Kidney (tissue), 14 donors: Measurements from ENCODE around the gene GPC5. TPM values are rescaled to one million over a fixed set of nuclear protein-coding genes. Genes with fewer than 3 reads are reported as not detected.
A peak's percentile ranks its signal among the peaks of the same experiment; 100 is the strongest.

Experiments used
- DNase-seq, 5 donors: peaks; one replicate each; pipeline ENCODE4 v3.0.0-alpha.2; 2013 to 2020
- FAIRE-seq: peaks from 2 replicates; lab custom pipeline; 2012; peaks lifted over from hg19 to GRCh38; lab: Jason Lieb, UNC
- H3K27ac ChIP-seq, 2 donors: one replicate each; pipeline ENCODE4 v1.7.0; 2013; ENCODE audit warnings: low read depth in 2 of 2, low read length in 2 of 2, inconsistent platforms in 1 of 2
- H3K27me3 ChIP-seq: one replicate; pipeline ENCODE4 v1.7.1; 2013; ENCODE audit warnings: low read length, inconsistent platforms; ENCODE audit not compliant: control insufficient read depth, insufficient read depth
- H3K36me3 ChIP-seq, 3 donors: one replicate each; pipeline versions ENCODE4 v1.7.0 to v1.7.1; 2013; ENCODE audit warnings: low read length in 3 of 3, control low read depth in 1 of 3, inconsistent platforms in 1 of 3; ENCODE audit not compliant: insufficient read depth in 3 of 3, control insufficient read depth in 2 of 3
- H3K4me1 ChIP-seq, 3 donors: one replicate each; pipeline versions ENCODE4 v1.7.0 to v1.7.1; 2013; ENCODE audit warnings: low read length in 3 of 3, inconsistent platforms in 1 of 3, low read depth in 1 of 3; ENCODE audit not compliant: control insufficient read depth in 2 of 3, insufficient read depth in 2 of 3
- H3K4me3 ChIP-seq, 3 donors: one replicate each; pipeline versions ENCODE4 v1.7.0 to v1.8.1; 2013; ENCODE audit warnings: low read length in 3 of 3, control low read depth in 1 of 3, inconsistent platforms in 1 of 3
- H3K9ac ChIP-seq, 3 donors: one replicate each; pipeline versions ENCODE4 v1.7.0 to v1.7.1; 2013; ENCODE audit warnings: low read length in 3 of 3, control low read depth in 1 of 3, inconsistent platforms in 1 of 3
- H3K9me3 ChIP-seq, 3 donors: one replicate each; pipeline versions ENCODE4 v1.7.0 to v1.7.1; 2013; ENCODE audit warnings: low read length in 3 of 3, control low read depth in 1 of 3, inconsistent platforms in 1 of 3; ENCODE audit not compliant: control insufficient read depth in 2 of 3, insufficient read depth in 1 of 3
- intact Hi-C: fragments of 100-400 bp; cut with DNase I; formaldehyde crosslinking; loops from one replicate; pipeline ENCODE4 v1.11.1; 2022
- polyA plus RNA-seq: library from polyadenylated mRNA; stranded (reverse); fragments of 350-450 nt; fragmentation: Illumina TruSeq; extraction: RNeasy Lipid Tissue Mini Kit (QIAGEN cat#74804); gene quantifications from one replicate; pipeline ENCODE4 v1.2.3, GENCODE V29; 2014; ENCODE audit warnings: low read depth, low replicate concordance; ENCODE audit not compliant: insufficient read depth
- total RNA-seq: library from RNA; stranded (reverse); fragmentation: NEBNext Ultra II Directional; extraction: Animal tissue kit (Norgen Biotek cat#: 25700); gene quantifications from one replicate; pipeline ENCODE4 v1.2.1, GENCODE V29; 2021
- TF ChIP-seq, protein P1 (sequence below): IDR thresholded peaks from 3 replicates; pipeline ENCODE4 v1.5.1; 2012; ENCODE audit warnings: mild to moderate bottlenecking, moderate library complexity, borderline replicate concordance; ENCODE audit not compliant: insufficient read depth; ENCODE audit errors: extremely low read depth
- donor health status: control.
- donor health status: control.
- donor health status: control.
- donor health status: control.
- donor health status: control.
- donor health status: DM: yes; HTN: yes; CAD: no.
- donor health status: Normal renal cell carcinoma (clear cell type).

The GPC5 gene
- total and polyA plus RNA-seq, 2 donors from 2014 or later = 0.47 to 6.8 TPM

DNA sequence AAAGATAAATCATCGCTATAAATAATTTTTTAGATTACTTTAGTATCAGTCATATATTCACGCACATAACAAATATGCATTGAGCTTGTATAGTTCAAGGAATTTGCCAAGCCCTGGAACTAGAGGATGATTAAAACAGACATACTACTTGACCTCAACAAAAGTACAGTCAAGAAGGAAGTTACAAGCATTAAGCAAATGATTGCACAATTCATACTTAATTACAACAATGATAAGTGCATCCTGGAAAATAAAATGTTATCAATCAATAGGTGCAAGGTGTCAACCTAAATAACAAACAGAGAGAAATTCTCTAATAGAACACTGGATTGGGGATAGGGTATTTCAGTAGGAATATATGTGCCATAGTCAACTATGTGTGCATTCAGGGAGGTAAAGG, 491.2 kb downstream of the GPC5 start:
- no peak for FAIRE-seq
- intact Hi-C loops = no loop called here

DNA sequence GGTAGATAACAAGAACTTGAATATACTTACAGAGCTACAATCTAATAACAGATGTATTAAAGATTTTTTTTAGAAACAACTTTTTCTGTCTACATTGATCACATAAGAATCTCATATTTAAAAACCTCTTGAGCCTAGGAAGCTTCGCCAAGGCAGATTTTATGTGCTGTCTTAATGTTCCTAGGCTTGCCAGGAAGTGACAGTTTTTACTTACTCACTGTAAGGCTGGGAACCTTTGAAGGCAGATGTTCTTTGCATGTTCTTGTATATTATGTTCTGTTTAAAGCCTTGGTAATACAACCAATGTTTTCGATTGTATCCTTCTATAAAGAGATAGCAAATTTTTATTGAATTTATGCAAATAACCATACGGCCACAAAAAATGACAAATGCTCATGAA, 492.7 kb downstream of the GPC5 start:
- TF ChIP-seq, protein P1, sequence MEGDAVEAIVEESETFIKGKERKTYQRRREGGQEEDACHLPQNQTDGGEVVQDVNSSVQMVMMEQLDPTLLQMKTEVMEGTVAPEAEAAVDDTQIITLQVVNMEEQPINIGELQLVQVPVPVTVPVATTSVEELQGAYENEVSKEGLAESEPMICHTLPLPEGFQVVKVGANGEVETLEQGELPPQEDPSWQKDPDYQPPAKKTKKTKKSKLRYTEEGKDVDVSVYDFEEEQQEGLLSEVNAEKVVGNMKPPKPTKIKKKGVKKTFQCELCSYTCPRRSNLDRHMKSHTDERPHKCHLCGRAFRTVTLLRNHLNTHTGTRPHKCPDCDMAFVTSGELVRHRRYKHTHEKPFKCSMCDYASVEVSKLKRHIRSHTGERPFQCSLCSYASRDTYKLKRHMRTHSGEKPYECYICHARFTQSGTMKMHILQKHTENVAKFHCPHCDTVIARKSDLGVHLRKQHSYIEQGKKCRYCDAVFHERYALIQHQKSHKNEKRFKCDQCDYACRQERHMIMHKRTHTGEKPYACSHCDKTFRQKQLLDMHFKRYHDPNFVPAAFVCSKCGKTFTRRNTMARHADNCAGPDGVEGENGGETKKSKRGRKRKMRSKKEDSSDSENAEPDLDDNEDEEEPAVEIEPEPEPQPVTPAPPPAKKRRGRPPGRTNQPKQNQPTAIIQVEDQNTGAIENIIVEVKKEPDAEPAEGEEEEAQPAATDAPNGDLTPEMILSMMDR = no peak
- no peak for DNase-seq
- H3K9ac ChIP-seq = no peak overlapping the region

More for the DNA sequence above, 491.2 kb downstream of the GPC5 start:
- no peaks in the 10 kb centered on the region for H3K27me3 ChIP-seq
- H3K36me3 ChIP-seq = no peaks in the 10 kb centered on the region
- H3K27ac ChIP-seq = no peak overlapping the region
- H3K9me3 ChIP-seq = no peaks in the 10 kb centered on the region
- H3K9ac ChIP-seq = no peak overlapping the region
- TF ChIP-seq, protein P1 = no peak
- H3K4me1 ChIP-seq = no peaks in the 10 kb centered on the region
- DNase-seq = no peak
- no peak overlapping the region for H3K4me3 ChIP-seq

DNA sequence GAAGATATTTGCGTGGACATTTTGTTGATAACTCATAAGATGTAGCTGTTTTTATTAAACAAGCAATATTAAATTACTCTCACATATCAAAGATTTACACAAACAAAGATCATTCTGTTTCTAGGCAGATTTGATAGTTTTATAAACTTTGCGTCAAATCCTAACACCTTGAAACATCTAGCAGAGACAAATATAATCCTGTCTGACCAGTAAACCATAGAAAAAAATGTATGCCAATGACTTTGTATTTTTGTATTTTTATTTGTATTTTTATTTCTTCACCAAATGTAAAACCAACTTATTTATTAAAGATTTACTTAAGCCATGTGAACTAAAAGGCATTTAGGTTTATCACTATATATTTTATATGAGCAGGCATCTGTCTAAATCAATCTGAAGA, 494.6 kb downstream of the GPC5 start:
- intact Hi-C loops = no loop called here
- H3K27ac ChIP-seq = no peak overlapping the region
- no peaks in the 10 kb centered on the region for H3K27me3 ChIP-seq
- no peak overlapping the region for H3K9ac ChIP-seq
- H3K9me3 ChIP-seq = no peaks in the 10 kb centered on the region
- DNase-seq (no peak), FAIRE-seq (no peak)
- no peaks in the 10 kb centered on the region for H3K36me3 ChIP-seq
- no peaks in the 10 kb centered on the region for H3K4me1 ChIP-seq
- TF ChIP-seq, protein P1 = no peak
- no peak overlapping the region for H3K4me3 ChIP-seq

More for the DNA sequence above, 492.7 kb downstream of the GPC5 start:
- intact Hi-C loops = no loop called here
- no peaks in the 10 kb centered on the region for H3K4me1 ChIP-seq
- no peaks in the 10 kb centered on the region for H3K9me3 ChIP-seq
- no peak for FAIRE-seq
- no peaks in the 10 kb centered on the region for H3K27me3 ChIP-seq
- H3K36me3 ChIP-seq = no peaks in the 10 kb centered on the region
- no peak overlapping the region for H3K4me3 ChIP-seq
- no peak overlapping the region for H3K27ac ChIP-seq

DNA sequence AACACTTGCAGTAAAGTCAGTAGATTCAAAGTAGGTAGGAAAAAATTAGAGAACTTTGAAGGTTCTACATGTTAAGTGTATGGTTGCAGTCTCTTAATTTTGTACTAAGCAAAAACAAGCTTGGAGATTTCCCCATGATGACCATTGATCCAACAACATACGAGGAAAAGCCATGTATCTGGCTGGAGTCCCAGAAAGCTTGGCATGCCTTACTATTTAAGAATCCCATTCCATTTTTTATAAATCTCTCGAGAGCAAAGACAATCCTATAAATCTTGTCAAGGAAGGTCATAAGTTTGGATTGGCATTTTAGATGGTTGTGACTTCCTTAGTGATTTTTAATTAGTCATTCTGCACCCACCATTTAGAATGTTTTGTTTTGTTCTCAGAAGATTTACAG, 495.9 kb downstream of the GPC5 start:
- Histone ChIP-seq H3K4me3 (no peak overlapping the region), H3K27ac (no peak overlapping the region), H3K9me3 (no peaks in the 10 kb centered on the region), H3K9ac (no peak overlapping the region), H3K36me3 (no peaks in the 10 kb centered on the region), H3K27me3 (no peaks in the 10 kb centered on the region), H3K4me1 (no peaks in the 10 kb centered on the region)
- DNase-seq (peak in 2 of 5 donors; percentile 3 to 24), FAIRE-seq (no peak)
- intact Hi-C loops = no loop called here
- TF ChIP-seq, protein P1 = no peak
